Breast epithelium (tissue), 4 donors: Measurements from ENCODE around the gene PEG3. TPM values are rescaled to one million over a fixed set of nuclear protein-coding genes. Genes with fewer than 3 reads are reported as not detected.

ENCODE experiments used
- DNase-seq, 2 donors: peaks; one replicate each; pipeline ENCODE4 v3.0.0-alpha.2; 2019; ENCODE audit warnings: low spot score in 2 of 2
- H3K27ac ChIP-seq, 2 donors: fragments of 200-600 bp; sonication (generic) in 1 of 2; one replicate each; pipeline ENCODE4 v1.5.1; 2016 to 2019; ENCODE audit warnings: mild to moderate bottlenecking in 1 of 2
- H3K27me3 ChIP-seq, 2 donors: fragments of 200-600 bp; sonication (generic) in 1 of 2; one replicate each; pipeline versions ENCODE4 v1.5.1 to v1.6.0; 2017 to 2019; ENCODE audit warnings: control low read depth in 1 of 2, mild to moderate bottlenecking in 1 of 2
- H3K36me3 ChIP-seq: fragments of 200-600 bp; one replicate; pipeline ENCODE4 v1.5.1; 2019
- H3K4me1 ChIP-seq, 2 donors: fragments of 200-600 bp; sonication (generic); one replicate each; pipeline ENCODE4 v1.5.1; 2016 to 2019; ENCODE audit warnings: control low read depth in 1 of 2
- H3K4me3 ChIP-seq, 3 donors: fragments of 200-600 bp; sonication (generic); 1 replicate in 2 of 3; 2 replicates in 1 of 3; pipeline ENCODE4 v1.5.1; 2016 to 2019; ENCODE audit warnings: mild to moderate bottlenecking in 3 of 3, moderate library complexity in 2 of 3
- H3K9me3 ChIP-seq, 2 donors: fragments of 200-600 bp; sonication (generic) in 1 of 2; one replicate each; pipeline ENCODE4 v1.5.1; 2016 to 2019; ENCODE audit warnings: control low read depth in 1 of 2
- CTCF ChIP-seq, 3 donors: fragments of 450-650 bp; IDR thresholded peaks; one replicate each; pipeline ENCODE4 v1.5.1; 2016 to 2017; ENCODE audit warnings: antibody characterized with exemption in 3 of 3, mild to moderate bottlenecking in 3 of 3, moderate library complexity in 3 of 3
- POLR2A ChIP-seq: fragments of 450-650 bp; IDR thresholded peaks from one replicate; pipeline ENCODE4 v1.6.1; 2016; ENCODE audit warnings: antibody characterized with exemption, mild to moderate bottlenecking, moderate library complexity
- POLR2AphosphoS5 ChIP-seq, 3 donors: sonication (generic); formaldehyde crosslinking; IDR thresholded peaks; one replicate each; pipeline ENCODE4 v1.6.1; 2017; ENCODE audit warnings: antibody characterized with exemption in 3 of 3
- intact Hi-C: fragments of 100-400 bp; cut with DNase I; formaldehyde crosslinking; loops from one replicate; pipeline ENCODE4 v1.15.1; 2023; ENCODE audit warnings: low total_unique reads
- total RNA-seq, 3 donors: library from RNA; depleted of rRNA; stranded (reverse); fragments of >200 nt; gene quantifications; one replicate each; pipeline ENCODE4 v1.1.0, GENCODE V29; 2016

Gene PEG3
- total RNA-seq, 3 donors from 2014 or later: 9.1 to 24.0 (median 17.0) TPM

GRCh38 chr19:56877069-56877715 is 36.7 kb upstream of the PEG3 start:
- no peak for DNase-seq
- TF ChIP-seq CTCF (IDR thresholded peaks at IDR 0.05) (no peak), POLR2AphosphoS5 (IDR thresholded peaks at IDR 0.05) (no peak), POLR2A (no peak)
- H3K9me3 ChIP-seq: peaks cover 22 to 41% of the 10 kb centered on the region in 2 donors
- intact Hi-C loops: no loop called here
- no peaks in the 10 kb centered on the region for H3K4me1 ChIP-seq
- H3K36me3 ChIP-seq: no peaks in the 10 kb centered on the region
- H3K4me3 ChIP-seq: no peak overlapping the region
- no peak overlapping the region for H3K27ac ChIP-seq
- H3K27me3 ChIP-seq: no peaks in the 10 kb centered on the region

GRCh38 chr19:56875717-56876116 is 35.2 kb upstream of the PEG3 start:
- no peak overlapping the region for H3K4me3 ChIP-seq
- TF ChIP-seq CTCF (IDR thresholded peaks at IDR 0.05) (no peak), POLR2AphosphoS5 (IDR thresholded peaks at IDR 0.05) (no peak), POLR2A (no peak)
- H3K9me3 ChIP-seq: peaks cover 20 to 37% of the 10 kb centered on the region in 2 donors
- no peaks in the 10 kb centered on the region for H3K4me1 ChIP-seq
- no peak for DNase-seq
- no peaks in the 10 kb centered on the region for H3K36me3 ChIP-seq
- H3K27me3 ChIP-seq: no peaks in the 10 kb centered on the region
- intact Hi-C loops: no loop called here
- H3K27ac ChIP-seq: no peak overlapping the region

- Histone ChIP-seq H3K36me3 (no peaks in the 10 kb centered on the region), H3K4me1 (no peaks in the 10 kb centered on the region), H3K4me3 (no peak overlapping the region), H3K9me3 (peaks cover 18 to 25% of the 10 kb centered on the region in 2 donors), H3K27me3 (no peaks in the 10 kb centered on the region), H3K27ac (no peak overlapping the region)
- no peak for DNase-seq
- TF ChIP-seq POLR2AphosphoS5 (IDR thresholded peaks at IDR 0.05): no peak
- no peak for TF ChIP-seq CTCF (IDR thresholded peaks at IDR 0.05)
- no peak for TF ChIP-seq POLR2A
- intact Hi-C loops: no loop called here
These were observed 34.0 kb upstream of the PEG3 start for GRCh38 chr19:56874530-56874929.

GRCh38 chr19:56873493-56873892 is 33.0 kb upstream of the PEG3 start:
- Histone ChIP-seq H3K27me3 (no peaks in the 10 kb centered on the region), H3K27ac (no peak overlapping the region), H3K4me3 (no peak overlapping the region), H3K36me3 (no peaks in the 10 kb centered on the region), H3K4me1 (no peaks in the 10 kb centered on the region), H3K9me3 (peaks cover 18 to 20% of the 10 kb centered on the region in 2 donors)
- DNase-seq: no peak
- intact Hi-C loops: no loop called here
- TF ChIP-seq POLR2A (no peak), CTCF (IDR thresholded peaks at IDR 0.05) (no peak), POLR2AphosphoS5 (IDR thresholded peaks at IDR 0.05) (no peak)

GRCh38 chr19:56869886-56870285 is 29.4 kb upstream of the PEG3 start:
- no peaks in the 10 kb centered on the region for H3K36me3 ChIP-seq
- no peaks in the 10 kb centered on the region for H3K27me3 ChIP-seq
- no peaks in the 10 kb centered on the region for H3K4me1 ChIP-seq
- intact Hi-C loops: no loop called here
- H3K4me3 ChIP-seq: no peak overlapping the region
- H3K9me3 ChIP-seq: peaks cover 10 to 13% of the 10 kb centered on the region in 2 donors
- H3K27ac ChIP-seq: no peak overlapping the region
- TF ChIP-seq POLR2A (no peak), POLR2AphosphoS5 (IDR thresholded peaks at IDR 0.05) (no peak), CTCF (IDR thresholded peaks at IDR 0.05) (no peak)
- DNase-seq: no peak
